Activated CD4-positive, alpha-beta T cell treated with anti-CD3 and anti-CD28 coated beads, Interleukin-2, amount 50 U/mL, for 16 hours (primary cell): Measurements from ENCODE around the gene ODAD2.
"Not testable (repeated sequence)": the region's sequence is repeated elsewhere in the genome, so short reads cannot be mapped to it uniquely, and the experiment has no call there.

Source experiments
- DNase-seq: peaks from one replicate; pipeline ENCODE4 v3.0.0-alpha.2; 2020

The ODAD2 gene

GRCh38 chr10:27998954-27999275 is at the start of gene ODAD2:
ODAD2 (minus strand) TSS chr10:27999079; CDS start chr10:27995142, 3,937 bp downstream.
- DNase-seq: no peak

GRCh38 chr10:28047061-28047460 is 48.2 kb upstream of the ODAD2 start:
- no peak for DNase-seq

GRCh38 chr10:28046579-28046978 is 47.7 kb upstream of the ODAD2 start:
- DNase-seq: no peak

- DNase-seq: no peak
Measured at GRCh38 chr10:28043941-28044340, 45.1 kb upstream of the ODAD2 start.

- no peak for DNase-seq
Measured at GRCh38 chr10:28036587-28036986, 37.7 kb upstream of the ODAD2 start.

GRCh38 chr10:28020993-28021982 is 22.4 kb upstream of the ODAD2 start:
- DNase-seq: no peak

GRCh38 chr10:28020080-28020860 is 21.4 kb upstream of the ODAD2 start:
- DNase-seq: no peak

- DNase-seq: peak; percentile 29
Measured at GRCh38 chr10:28014651-28015050, 15.8 kb upstream of the ODAD2 start.

GRCh38 chr10:28012990-28013515 is 14.2 kb upstream of the ODAD2 start:
- no peak for DNase-seq

- DNase-seq: no peak
Measured at GRCh38 chr10:28010821-28011220, 11.9 kb upstream of the ODAD2 start.

GRCh38 chr10:28008054-28008453 is 9.2 kb upstream of the ODAD2 start:
- DNase-seq: no peak

- DNase-seq: no peak
Measured at GRCh38 chr10:28001353-28001752, 2.5 kb upstream of the ODAD2 start.

GRCh38 chr10:27998178-27998953 is 513 bp downstream of the ODAD2 start:
- peak; percentile 16 for DNase-seq

- DNase-seq: no peak
Measured at GRCh38 chr10:27997865-27998177, 1.1 kb downstream of the ODAD2 start.

- DNase-seq: no peak
Measured at GRCh38 chr10:27995311-27995710, 3.6 kb downstream of the ODAD2 start.

- DNase-seq: not testable (repeated sequence)
Measured at GRCh38 chr10:27989357-27989756, 9.5 kb downstream of the ODAD2 start.

- no peak for DNase-seq
Measured at GRCh38 chr10:27986821-27987220, 12.1 kb downstream of the ODAD2 start.

- no peak for DNase-seq
Measured at GRCh38 chr10:27982875-27983543, 15.9 kb downstream of the ODAD2 start.

- DNase-seq: no peak
Measured at GRCh38 chr10:27981744-27982143, 17.1 kb downstream of the ODAD2 start.

GRCh38 chr10:27970795-27971194 is 28.1 kb downstream of the ODAD2 start:
- not testable (repeated sequence) for DNase-seq

GRCh38 chr10:27969931-27970330 is 28.9 kb downstream of the ODAD2 start:
- DNase-seq: not testable (repeated sequence)

- no peak for DNase-seq
Measured at GRCh38 chr10:27959093-27959715, 39.7 kb downstream of the ODAD2 start.
